ENCODE measurements around the gene MICU1.
"Not testable (repeated sequence)": the region's sequence is repeated elsewhere in the genome, so short reads cannot be mapped to it uniquely, and the experiment has no call there.

Gene MICU1

GRCh38 chr10:72426986-72427385 lies 198.9 kb downstream of the MICU1 start:
- no peak for DNase-seq

GRCh38 chr10:72425133-72425532 lies 200.7 kb downstream of the MICU1 start:
- DNase-seq = no peak

GRCh38 chr10:72424561-72424960 lies 201.3 kb downstream of the MICU1 start:
- no peak for DNase-seq

GRCh38 chr10:72423426-72423825 lies 202.5 kb downstream of the MICU1 start:
- DNase-seq = no peak

GRCh38 chr10:72421885-72422540 lies 203.9 kb downstream of the MICU1 start:
- no peak for DNase-seq

- no peak for DNase-seq
Observed at GRCh38 chr10:72419241-72419640, 206.6 kb downstream of the MICU1 start.

GRCh38 chr10:72418679-72419078 lies 207.2 kb downstream of the MICU1 start:
- DNase-seq = no peak

- no peak for DNase-seq
Observed at GRCh38 chr10:72417971-72418370, 207.9 kb downstream of the MICU1 start.

- no peak for DNase-seq
Observed at GRCh38 chr10:72416661-72417060, 209.2 kb downstream of the MICU1 start.

GRCh38 chr10:72414642-72415041 lies 211.2 kb downstream of the MICU1 start:
- no peak for DNase-seq

- no peak for DNase-seq
Observed at GRCh38 chr10:72409167-72409566, 216.7 kb downstream of the MICU1 start.

- DNase-seq = no peak
Observed at GRCh38 chr10:72407927-72408600, 217.8 kb downstream of the MICU1 start.

GRCh38 chr10:72407471-72407870 lies 218.4 kb downstream of the MICU1 start:
- DNase-seq = no peak

- DNase-seq = not testable (repeated sequence)
Observed at GRCh38 chr10:72395581-72395980, 230.3 kb downstream of the MICU1 start.

- DNase-seq = no peak
Observed at GRCh38 chr10:72392571-72392970, 233.3 kb downstream of the MICU1 start.

- DNase-seq = no peak
Observed at GRCh38 chr10:72390764-72391163, 235.1 kb downstream of the MICU1 start.

GRCh38 chr10:72389716-72390115 lies 236.2 kb downstream of the MICU1 start:
- no peak for DNase-seq

- no peak for DNase-seq
Observed at GRCh38 chr10:72389014-72389413, 236.9 kb downstream of the MICU1 start.

- DNase-seq = no peak
Observed at GRCh38 chr10:72388062-72388461, 237.8 kb downstream of the MICU1 start.

- no peak for DNase-seq
Observed at GRCh38 chr10:72386916-72387586, 238.8 kb downstream of the MICU1 start.

- no peak for DNase-seq
Observed at GRCh38 chr10:72385724-72386123, 240.2 kb downstream of the MICU1 start.

GRCh38 chr10:72384982-72385381 lies 240.9 kb downstream of the MICU1 start:
- DNase-seq = not testable (repeated sequence)

GRCh38 chr10:72379776-72380175 lies 246.1 kb downstream of the MICU1 start:
- DNase-seq = no peak

- DNase-seq = no peak
Observed at GRCh38 chr10:72379062-72379461, 246.8 kb downstream of the MICU1 start.

Data from NCI-H1436 (cell line).